ENCODE data around the gene THEM4.

GRCh38 chr1:151935154-151935553, 25.8 kb upstream of the THEM4 start:
- TF ChIP-seq CTCF (IDR thresholded peaks at IDR 0.05) = no peak
- TF ChIP-seq CREB1 (CRISPR knock-in tag; IDR thresholded peaks at IDR 0.05) = no peak
- TF ChIP-seq MAX (CRISPR knock-in tag; IDR thresholded peaks at IDR 0.05) = no peak
- TF ChIP-seq E2F5 (CRISPR knock-in tag; IDR thresholded peaks at IDR 0.05) = no peak
- TF ChIP-seq HMGXB4 (CRISPR knock-in tag; IDR thresholded peaks at IDR 0.05) = no peak
- TF ChIP-seq MLX (CRISPR knock-in tag; IDR thresholded peaks at IDR 0.05) = no peak
- no peak for TF ChIP-seq NFYB (CRISPR knock-in tag; conservative IDR thresholded peaks at IDR 0.05; ENCODE audit: low read depth)
- no peak for TF ChIP-seq ETV6 (CRISPR knock-in tag; IDR thresholded peaks at IDR 0.05)
- TF ChIP-seq ZNF317 (CRISPR knock-in tag; IDR thresholded peaks at IDR 0.05; ENCODE audit: borderline replicate concordance, low read depth) = no peak
- no peak for TF ChIP-seq ATF2 (CRISPR knock-in tag; IDR thresholded peaks at IDR 0.05; ENCODE audit: borderline replicate concordance, low read depth)
- TF ChIP-seq USF2 (CRISPR knock-in tag; IDR thresholded peaks at IDR 0.05) = no peak

Data from WTC11 (cell line).